ENCODE results near the gene ZNF407.

The ZNF407 gene

DNA sequence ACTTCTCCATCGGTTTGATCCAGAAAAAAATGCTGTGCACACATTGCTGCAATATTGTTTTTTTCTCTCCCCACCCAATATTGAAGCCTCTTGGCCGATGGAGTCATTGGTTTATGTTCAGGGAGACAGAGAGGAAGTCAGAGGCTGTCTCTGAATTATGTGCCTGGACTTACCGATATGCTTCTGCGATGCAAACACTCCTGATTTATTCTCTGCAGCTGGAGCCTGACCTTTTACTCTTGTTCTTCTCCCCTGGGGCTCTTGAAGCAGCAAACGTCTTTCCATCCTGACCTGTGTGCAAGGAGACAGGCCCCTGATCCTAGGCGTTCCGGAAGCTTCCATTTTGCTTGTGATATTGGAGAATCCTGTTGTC lies 511.6 kb downstream of the ZNF407 start:
- Mint-ChIP-seq H3K9me3 (no peaks in the 10 kb centered on the region), H3K27ac (peak overlapping the region; percentile 91), H3K27me3 (ENCODE audit: low read depth, poor library complexity) (no peaks in the 10 kb centered on the region), H3K36me3 (ENCODE audit: low read depth) (no peaks in the 10 kb centered on the region), H3K4me1 (peaks cover 38% of the 10 kb centered on the region), H3K4me3 (peak overlapping the region; percentile 51)
- TF ChIP-seq, protein P1, sequence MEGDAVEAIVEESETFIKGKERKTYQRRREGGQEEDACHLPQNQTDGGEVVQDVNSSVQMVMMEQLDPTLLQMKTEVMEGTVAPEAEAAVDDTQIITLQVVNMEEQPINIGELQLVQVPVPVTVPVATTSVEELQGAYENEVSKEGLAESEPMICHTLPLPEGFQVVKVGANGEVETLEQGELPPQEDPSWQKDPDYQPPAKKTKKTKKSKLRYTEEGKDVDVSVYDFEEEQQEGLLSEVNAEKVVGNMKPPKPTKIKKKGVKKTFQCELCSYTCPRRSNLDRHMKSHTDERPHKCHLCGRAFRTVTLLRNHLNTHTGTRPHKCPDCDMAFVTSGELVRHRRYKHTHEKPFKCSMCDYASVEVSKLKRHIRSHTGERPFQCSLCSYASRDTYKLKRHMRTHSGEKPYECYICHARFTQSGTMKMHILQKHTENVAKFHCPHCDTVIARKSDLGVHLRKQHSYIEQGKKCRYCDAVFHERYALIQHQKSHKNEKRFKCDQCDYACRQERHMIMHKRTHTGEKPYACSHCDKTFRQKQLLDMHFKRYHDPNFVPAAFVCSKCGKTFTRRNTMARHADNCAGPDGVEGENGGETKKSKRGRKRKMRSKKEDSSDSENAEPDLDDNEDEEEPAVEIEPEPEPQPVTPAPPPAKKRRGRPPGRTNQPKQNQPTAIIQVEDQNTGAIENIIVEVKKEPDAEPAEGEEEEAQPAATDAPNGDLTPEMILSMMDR (IDR thresholded peaks at IDR 0.05) = no peak
- no peak for DNase-seq

DNA sequence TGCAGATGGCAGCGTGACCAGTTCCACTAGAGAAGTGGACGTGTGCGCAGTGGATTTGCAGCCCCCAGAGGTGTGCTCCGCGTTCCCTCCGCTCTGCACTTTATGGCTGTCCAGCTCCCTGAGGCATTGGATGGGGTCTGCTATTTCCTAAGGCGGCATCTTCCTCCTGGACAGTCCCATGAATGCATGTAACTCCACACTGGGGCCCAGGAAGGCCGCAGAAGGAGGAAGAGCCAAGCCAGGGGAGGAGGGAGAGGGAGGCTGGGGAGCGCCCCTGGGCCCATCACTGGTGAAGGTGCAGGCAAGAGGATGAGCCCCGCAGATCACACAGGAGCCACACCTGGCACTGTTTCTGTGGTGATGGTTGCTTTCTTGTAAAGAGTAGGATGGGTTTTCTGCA lies 512.1 kb downstream of the ZNF407 start:
- TF ChIP-seq, protein P1 (IDR thresholded peaks at IDR 0.05) = no peak
- peak overlapping the region; percentile 91 for H3K27ac Mint-ChIP-seq
- H3K4me1 Mint-ChIP-seq = peaks cover 38% of the 10 kb centered on the region
- DNase-seq = no peak
- no peaks in the 10 kb centered on the region for H3K27me3 Mint-ChIP-seq (ENCODE audit: low read depth, poor library complexity)
- peak overlapping the region; percentile 51 for H3K4me3 Mint-ChIP-seq
- H3K9me3 Mint-ChIP-seq = no peaks in the 10 kb centered on the region
- no peaks in the 10 kb centered on the region for H3K36me3 Mint-ChIP-seq (ENCODE audit: low read depth)

DNA sequence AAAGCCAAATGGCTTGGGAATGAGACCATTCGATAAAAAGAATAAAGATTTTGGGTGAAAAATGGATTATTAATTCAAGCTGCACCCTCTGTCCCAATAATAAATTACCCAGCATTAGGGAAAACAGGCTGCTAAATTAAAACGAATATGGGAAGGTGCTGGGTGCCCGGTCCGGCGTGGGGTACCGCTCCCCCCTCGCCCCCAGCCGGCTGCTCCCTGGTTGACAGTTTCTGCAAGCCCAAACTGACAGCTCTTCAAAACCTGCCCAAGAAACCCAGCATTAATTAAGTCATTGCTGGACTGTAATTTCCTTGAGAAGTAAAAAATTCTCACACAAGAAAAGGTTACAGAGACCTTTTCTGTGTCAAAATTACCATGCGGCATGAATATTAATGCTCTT lies 512.6 kb downstream of the ZNF407 start:
- no peak for DNase-seq
- TF ChIP-seq, protein P1 (IDR thresholded peaks at IDR 0.05) = no peak
- Mint-ChIP-seq H3K36me3 (ENCODE audit: low read depth) (no peaks in the 10 kb centered on the region), H3K9me3 (no peaks in the 10 kb centered on the region), H3K4me3 (no peak overlapping the region), H3K4me1 (peaks cover 42% of the 10 kb centered on the region), H3K27ac (no peak overlapping the region), H3K27me3 (ENCODE audit: low read depth, poor library complexity) (no peaks in the 10 kb centered on the region)

GRCh38 chr18:75110846-75111415 lies 513.3 kb downstream of the ZNF407 start:
- Mint-ChIP-seq H3K4me3 (no peak overlapping the region), H3K36me3 (ENCODE audit: low read depth) (no peaks in the 10 kb centered on the region), H3K27me3 (ENCODE audit: low read depth, poor library complexity) (no peaks in the 10 kb centered on the region), H3K27ac (peak overlapping the region; percentile 83), H3K4me1 (peaks cover 48% of the 10 kb centered on the region), H3K9me3 (no peaks in the 10 kb centered on the region)
- TF ChIP-seq, protein P1 (IDR thresholded peaks at IDR 0.05) = no peak
- DNase-seq = no peak

DNA sequence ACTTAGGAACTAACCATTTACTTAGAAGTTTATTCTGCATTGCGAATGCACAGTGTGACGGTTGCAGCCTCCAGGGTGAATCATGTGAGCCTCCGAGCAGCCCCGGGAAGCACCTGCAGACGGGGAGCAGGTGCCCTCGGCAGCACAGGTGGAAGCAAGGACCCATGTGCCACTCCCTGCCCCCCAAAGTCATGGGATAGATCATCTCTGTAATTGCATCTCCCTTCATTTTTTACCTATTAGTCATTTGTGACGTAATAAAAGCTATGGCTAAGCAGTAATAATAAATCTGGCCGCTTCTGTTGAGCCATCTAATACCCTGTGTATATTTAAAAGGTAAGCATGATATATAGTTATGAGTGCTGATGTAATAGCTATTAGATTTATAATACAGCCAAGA lies 514.1 kb downstream of the ZNF407 start:
- H3K4me1 Mint-ChIP-seq = peaks cover 54% of the 10 kb centered on the region
- no peak overlapping the region for H3K27ac Mint-ChIP-seq
- no peak overlapping the region for H3K4me3 Mint-ChIP-seq
- no peaks in the 10 kb centered on the region for H3K27me3 Mint-ChIP-seq (ENCODE audit: low read depth, poor library complexity)
- no peaks in the 10 kb centered on the region for H3K36me3 Mint-ChIP-seq (ENCODE audit: low read depth)
- TF ChIP-seq, protein P1 (IDR thresholded peaks at IDR 0.05) = no peak
- H3K9me3 Mint-ChIP-seq = no peaks in the 10 kb centered on the region
- DNase-seq = no peak
